H9 (cell line): ENCODE results near the gene DUS4L. TPM values are rescaled to one million over a fixed set of nuclear protein-coding genes. Genes with fewer than 3 reads are reported as not detected.

ENCODE experiments used
- DNase-seq: peaks from one replicate; pipeline ENCODE4 v3.0.0-alpha.2; 2017
- H2AFZ ChIP-seq: one replicate; pipeline ENCODE4 v1.6.1; 2013; ENCODE audit warnings: mild to moderate bottlenecking, low read length, control low read depth, moderate library complexity
- H2AK5ac ChIP-seq: 2 replicates; pipeline ENCODE4 v1.6.1; 2013; ENCODE audit warnings: low read length, control low read depth, mixed read lengths; ENCODE audit not compliant: insufficient read length
- H2BK120ac ChIP-seq: one replicate; pipeline ENCODE4 v1.6.1; 2013; ENCODE audit warnings: low read depth, mild to moderate bottlenecking, low read length, control low read depth, inconsistent platforms; ENCODE audit not compliant: poor library complexity, severe bottlenecking
- H2BK12ac ChIP-seq: 2 replicates; pipeline ENCODE4 v1.6.1; 2013; ENCODE audit warnings: low read length, control low read depth, mixed read lengths, low read depth; ENCODE audit not compliant: insufficient read length
- H2BK15ac ChIP-seq: 2 replicates; pipeline ENCODE4 v1.6.1; 2013; ENCODE audit warnings: low read depth, low read length, control low read depth
- H2BK20ac ChIP-seq: one replicate; pipeline ENCODE4 v1.6.1; 2013; ENCODE audit warnings: low read depth, mild to moderate bottlenecking, low read length, control low read depth, inconsistent platforms; ENCODE audit not compliant: poor library complexity, severe bottlenecking
- H2BK5ac ChIP-seq: 2 replicates; pipeline ENCODE4 v1.6.1; 2013; ENCODE audit warnings: low read length, control low read depth, mixed read lengths; ENCODE audit not compliant: insufficient read length
- H3K14ac ChIP-seq: 2 replicates; pipeline ENCODE4 v1.6.1; 2013; ENCODE audit warnings: low read length, control low read depth; ENCODE audit not compliant: insufficient read depth
- H3K18ac ChIP-seq: 2 replicates; pipeline ENCODE4 v1.6.1; 2013; ENCODE audit warnings: low read depth, mild to moderate bottlenecking, mixed read lengths, low read length, control low read depth; ENCODE audit not compliant: insufficient read length
- H3K23ac ChIP-seq: 2 replicates; pipeline ENCODE4 v1.6.1; 2013; ENCODE audit warnings: low read length, control low read depth, mixed read lengths, low read depth; ENCODE audit not compliant: insufficient read length
- H3K23me2 ChIP-seq: 2 replicates; pipeline ENCODE4 v1.6.1; 2013; ENCODE audit warnings: low read depth, mild to moderate bottlenecking, mixed read lengths, low read length, control low read depth; ENCODE audit not compliant: insufficient read length, poor library complexity, severe bottlenecking
- H3K27ac ChIP-seq: 2 replicates; pipeline ENCODE4 v1.5.1; 2013; ENCODE audit warnings: low read length, control low read depth, mixed read lengths, low read depth; ENCODE audit not compliant: insufficient read length
- H3K27me3 ChIP-seq: 2 replicates; pipeline ENCODE4 v1.6.1; 2013; ENCODE audit warnings: low read length, control low read depth, inconsistent platforms; ENCODE audit not compliant: insufficient read depth
- H3K4ac ChIP-seq: 2 replicates; pipeline ENCODE4 v1.6.1; 2013; ENCODE audit warnings: low read depth, mild to moderate bottlenecking, control low read depth, inconsistent platforms, low read length, moderate library complexity
- H3K4me1 ChIP-seq: 2 replicates; pipeline ENCODE4 v1.6.1; 2013; ENCODE audit warnings: low read length, control low read depth, inconsistent platforms; ENCODE audit not compliant: insufficient read depth
- H3K4me2 ChIP-seq: 2 replicates; pipeline ENCODE4 v1.6.1; 2013; ENCODE audit warnings: low read length, control low read depth, mixed read lengths; ENCODE audit not compliant: insufficient read length, insufficient read depth
- H3K56ac ChIP-seq: 2 replicates; pipeline ENCODE4 v1.6.1; 2013; ENCODE audit warnings: low read depth, mild to moderate bottlenecking, mixed read lengths, low read length, control low read depth; ENCODE audit not compliant: insufficient read length
- H3K79me1 ChIP-seq: 2 replicates; pipeline ENCODE4 v1.6.1; 2013; ENCODE audit warnings: low read depth, mild to moderate bottlenecking, moderate library complexity, low read length, control low read depth, inconsistent platforms; ENCODE audit not compliant: insufficient read depth, poor library complexity, severe bottlenecking
- H3K79me2 ChIP-seq: 2 replicates; pipeline ENCODE4 v1.6.1; 2013; ENCODE audit warnings: low read length, control low read depth, inconsistent platforms; ENCODE audit not compliant: insufficient read depth
- H3K9ac ChIP-seq: 2 replicates; pipeline ENCODE4 v1.6.1; 2013; ENCODE audit warnings: low read length, control low read depth, mixed read lengths; ENCODE audit not compliant: insufficient read length; ENCODE audit errors: extremely low read depth
- H3K9me3 ChIP-seq: one replicate; pipeline ENCODE4 v1.6.1; 2013; ENCODE audit warnings: low read depth, low read length, inconsistent platforms; ENCODE audit not compliant: control insufficient read depth
- H3T11ph ChIP-seq: one replicate; pipeline ENCODE4 v1.6.1; 2013; ENCODE audit warnings: mild to moderate bottlenecking, low read length, control low read depth, inconsistent platforms
- H4K20me1 ChIP-seq: one replicate; pipeline ENCODE4 v1.6.1; 2013; ENCODE audit not compliant: control insufficient read depth, insufficient read length, insufficient read depth
- H4K5ac ChIP-seq: 2 replicates; pipeline ENCODE4 v1.6.1; 2013; ENCODE audit warnings: low read depth, mild to moderate bottlenecking, mixed read lengths, low read length, control low read depth; ENCODE audit not compliant: insufficient read length
- H4K8ac ChIP-seq: replicated peaks from 2 replicates; pipeline ENCODE4 v1.6.1; 2013; ENCODE audit warnings: low read length, control low read depth, mixed read lengths, low read depth; ENCODE audit not compliant: insufficient read length
- H4K91ac ChIP-seq: 2 replicates; pipeline ENCODE4 v1.6.1; 2013; ENCODE audit warnings: low read depth, mild to moderate bottlenecking, moderate library complexity, mixed read lengths, low read length, control low read depth; ENCODE audit not compliant: insufficient read length
- H3K27ac Mint-ChIP-seq, 3 experiments: 2 replicates in 2 of 3; 3 replicates in 1 of 3; pipeline ENCODE4 v1.8.0; 2020 to 2021; ENCODE audit warnings: mixed read lengths in 3 of 3, mild to moderate bottlenecking in 1 of 3, moderate library complexity in 1 of 3
- H3K27me3 Mint-ChIP-seq: 2 replicates; pipeline ENCODE4 v1.8.0; 2021; ENCODE audit warnings: low read depth, mild to moderate bottlenecking, moderate library complexity, mixed read lengths
- H3K36me3 Mint-ChIP-seq, 3 experiments: 2 replicates in 2 of 3; 3 replicates in 1 of 3; pipeline ENCODE4 v1.8.0; 2020 to 2021; ENCODE audit warnings: low read depth in 3 of 3, mixed read lengths in 3 of 3; ENCODE audit not compliant: insufficient read depth in 1 of 3
- H3K4me1 Mint-ChIP-seq, 2 experiments: 2 replicates each; pipeline ENCODE4 v1.8.0; 2020; ENCODE audit warnings: mixed read lengths in 2 of 2
- H3K4me3 Mint-ChIP-seq, 2 experiments: 2 replicates in 1 of 2; 3 replicates in 1 of 2; pipeline ENCODE4 v1.8.0; 2020 to 2021; ENCODE audit warnings: mild to moderate bottlenecking in 2 of 2, mixed read lengths in 2 of 2, moderate library complexity in 1 of 2
- H3K9me3 Mint-ChIP-seq, 2 experiments: 2 replicates in 1 of 2; 3 replicates in 1 of 2; pipeline ENCODE4 v1.8.0; 2020; ENCODE audit warnings: mild to moderate bottlenecking in 2 of 2, mixed read lengths in 2 of 2, moderate library complexity in 1 of 2
- WGBS: extraction: QIAGEN DNeasy Blood & Tissue Kit; methylation state at CpG from one replicate; pipeline ENCODE4 v1.1.7; 2013; ENCODE audit warnings: missing lambda C conversion rate, low lambda C conversion rate, mixed read lengths; ENCODE audit not compliant: insufficient read length; ENCODE audit errors: extremely low coverage; 5-methylcytosine and 5-hydroxymethylcytosine counted together
- total RNA-seq: library from RNA; stranded (reverse); gene quantifications from 2 replicates; pipeline ENCODE4 v1.2.1, GENCODE V29; 2021
- TF ChIP-seq, protein P1 (sequence below): fragments of 200-600 bp; sonication (generic); conservative IDR thresholded peaks from 3 replicates; pipeline ENCODE4 v1.8.0; 2021; ENCODE audit warnings: antibody characterized with exemption, mild to moderate bottlenecking

The DUS4L gene
- total RNA-seq, 1 experiment from 2014 or later: 10.8 TPM

DNA sequence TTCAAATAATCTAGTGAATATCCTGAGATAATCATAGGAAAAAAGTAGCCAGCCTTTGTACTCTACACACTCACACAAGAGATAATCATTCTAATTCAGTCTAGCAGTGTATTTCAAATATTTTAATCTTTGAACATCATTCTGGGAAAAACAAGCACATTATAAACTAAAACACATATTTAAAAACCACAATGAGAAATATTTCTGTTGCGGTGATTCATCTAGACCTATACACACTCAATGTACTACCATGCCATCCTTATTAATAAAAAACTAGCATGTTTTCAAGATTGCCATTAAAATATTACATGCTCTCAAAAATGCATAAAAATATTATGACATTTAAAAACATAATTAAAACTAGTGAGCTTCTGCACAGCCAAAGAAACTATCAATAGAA is 11.8 kb upstream of the DUS4L start:
- H3K9ac ChIP-seq: no peak overlapping the region
- no peak overlapping the region for H2BK15ac ChIP-seq
- Mint-ChIP-seq H3K4me1 (no peaks in the 10 kb centered on the region), H3K9me3 (no peaks in the 10 kb centered on the region), H3K27ac (no peak overlapping the region), H3K36me3 (peaks cover 14 to 43% (median 40%) of the 10 kb centered on the region in 3 experiments), H3K4me3 (no peak overlapping the region), H3K27me3 (no peaks in the 10 kb centered on the region)
- H2BK20ac ChIP-seq: no peak overlapping the region
- no peak overlapping the region for H2BK12ac ChIP-seq
- no peak overlapping the region for H3K4ac ChIP-seq
- no peak overlapping the region for H2AFZ ChIP-seq
- H4K8ac ChIP-seq: no peak overlapping the region
- H3K4me2 ChIP-seq: no peak overlapping the region
- H3T11ph ChIP-seq: no peak overlapping the region
- no peak overlapping the region for H2BK120ac ChIP-seq
- H3K23me2 ChIP-seq: no peaks in the 10 kb centered on the region
- TF ChIP-seq, protein P1, sequence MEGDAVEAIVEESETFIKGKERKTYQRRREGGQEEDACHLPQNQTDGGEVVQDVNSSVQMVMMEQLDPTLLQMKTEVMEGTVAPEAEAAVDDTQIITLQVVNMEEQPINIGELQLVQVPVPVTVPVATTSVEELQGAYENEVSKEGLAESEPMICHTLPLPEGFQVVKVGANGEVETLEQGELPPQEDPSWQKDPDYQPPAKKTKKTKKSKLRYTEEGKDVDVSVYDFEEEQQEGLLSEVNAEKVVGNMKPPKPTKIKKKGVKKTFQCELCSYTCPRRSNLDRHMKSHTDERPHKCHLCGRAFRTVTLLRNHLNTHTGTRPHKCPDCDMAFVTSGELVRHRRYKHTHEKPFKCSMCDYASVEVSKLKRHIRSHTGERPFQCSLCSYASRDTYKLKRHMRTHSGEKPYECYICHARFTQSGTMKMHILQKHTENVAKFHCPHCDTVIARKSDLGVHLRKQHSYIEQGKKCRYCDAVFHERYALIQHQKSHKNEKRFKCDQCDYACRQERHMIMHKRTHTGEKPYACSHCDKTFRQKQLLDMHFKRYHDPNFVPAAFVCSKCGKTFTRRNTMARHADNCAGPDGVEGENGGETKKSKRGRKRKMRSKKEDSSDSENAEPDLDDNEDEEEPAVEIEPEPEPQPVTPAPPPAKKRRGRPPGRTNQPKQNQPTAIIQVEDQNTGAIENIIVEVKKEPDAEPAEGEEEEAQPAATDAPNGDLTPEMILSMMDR: no peak
- no peak overlapping the region for H3K27ac ChIP-seq
- H3K79me1 ChIP-seq: no peaks in the 10 kb centered on the region
- WGBS: no CpG with 5 or more reads among the region's 1 CpG
- H3K4me1 ChIP-seq: no peaks in the 10 kb centered on the region
- no peaks in the 10 kb centered on the region for H3K27me3 ChIP-seq
- no peak overlapping the region for H3K56ac ChIP-seq
- no peak overlapping the region for H2AK5ac ChIP-seq
- no peak for DNase-seq
- H2BK5ac ChIP-seq: no peak overlapping the region
- no peak overlapping the region for H4K91ac ChIP-seq
- H3K23ac ChIP-seq: no peak overlapping the region
- peaks cover 1% of the 10 kb centered on the region; the same call in 1 of the 2 replicates for H3K79me2 ChIP-seq
- H3K14ac ChIP-seq: no peak overlapping the region
- H4K5ac ChIP-seq: no peak overlapping the region
- H3K9me3 ChIP-seq: no peaks in the 10 kb centered on the region
- no peak overlapping the region for H3K18ac ChIP-seq
- H4K20me1 ChIP-seq: no peaks in the 10 kb centered on the region
